SU-DHL-6 (cell line): Measurements from ENCODE around the gene KDM1A.

Experiments
- H2AFZ ChIP-seq: fragments of 200-600 bp; sonication (generic); 2 replicates; pipeline ENCODE4 v1.6.1; 2014; ENCODE audit warnings: low read depth, mild to moderate bottlenecking, moderate library complexity, mixed read lengths, antibody characterized with exemption, low read length; ENCODE audit not compliant: severe bottlenecking
- H3F3A ChIP-seq: fragments of 200-600 bp; shearing (Covaris generic); 2 replicates; pipeline ENCODE4 v1.6.0; 2016; ENCODE audit warnings: antibody characterized with exemption, mild to moderate bottlenecking; ENCODE audit not compliant: insufficient read depth
- H3K27ac ChIP-seq: fragments of 200-600 bp; sonication (generic); 2 replicates; pipeline ENCODE4 v1.5.1; 2016; ENCODE audit warnings: low read depth, mild to moderate bottlenecking, low read length, moderate library complexity, mixed read lengths
- H3K27me3 ChIP-seq: fragments of 200-600 bp; sonication (generic), shearing (Covaris generic); 2 replicates; pipeline ENCODE4 v1.6.0; 2014; ENCODE audit warnings: mild to moderate bottlenecking, low read length
- H3K36me3 ChIP-seq: fragments of 200-600 bp; sonication (generic); 2 replicates; pipeline ENCODE4 v1.6.1; 2014; ENCODE audit warnings: mild to moderate bottlenecking, low read length, mixed read lengths
- H3K4me2 ChIP-seq: fragments of 300-600, 200-600 bp; shearing (Covaris generic), sonication (generic); 2 replicates; pipeline ENCODE4 v1.6.0; 2014; ENCODE audit warnings: low read length, low read depth, mild to moderate bottlenecking; ENCODE audit not compliant: poor library complexity, severe bottlenecking
- H3K4me3 ChIP-seq: fragments of 200-600 bp; sonication (generic); 2 replicates; pipeline ENCODE4 v1.5.1; 2014; ENCODE audit warnings: antibody characterized with exemption, low read length, mild to moderate bottlenecking, mixed read lengths; ENCODE audit not compliant: insufficient read depth, poor library complexity, severe bottlenecking
- H3K79me2 ChIP-seq: fragments of 200-600 bp; sonication (generic); 2 replicates; pipeline ENCODE4 v1.6.1; 2014; ENCODE audit warnings: mild to moderate bottlenecking, low read length, moderate library complexity; ENCODE audit not compliant: insufficient read depth
- H3K9ac ChIP-seq: fragments of 200-600 bp; sonication (generic); 2 replicates; pipeline ENCODE4 v1.7.0; 2014; ENCODE audit warnings: mild to moderate bottlenecking, low read length
- H3K9me2 ChIP-seq: fragments of 200-600 bp; sonication (generic); replicated peaks from 2 replicates; pipeline ENCODE4 v1.6.1; 2014; ENCODE audit warnings: low read length; ENCODE audit not compliant: insufficient read depth
- H3K9me3 ChIP-seq: fragments of 200-600 bp; sonication (generic); 2 replicates; pipeline ENCODE4 v1.6.1; 2014; ENCODE audit warnings: low read length, mixed read lengths; ENCODE audit not compliant: insufficient read depth
- H4K20me1 ChIP-seq: fragments of 200-600 bp; sonication (generic); 2 replicates; pipeline ENCODE4 v1.6.1; 2014; ENCODE audit warnings: low read depth, mild to moderate bottlenecking, antibody characterized with exemption, low read length, moderate library complexity, mixed read lengths
- CTCF ChIP-seq: fragments of 200-600 bp; sonication (generic); IDR thresholded peaks from one replicate; pipeline ENCODE4 v1.5.1; 2017; ENCODE audit warnings: antibody characterized with exemption, mild to moderate bottlenecking, low read length, moderate library complexity; ENCODE audit not compliant: insufficient read depth, poor library complexity, severe bottlenecking
- EZH2phosphoT487 ChIP-seq: fragments of 200-600 bp; sonication (generic), shearing (Covaris generic); conservative IDR thresholded peaks from 2 replicates; pipeline ENCODE4 v1.6.1; 2018; ENCODE audit warnings: mild to moderate bottlenecking, antibody characterized with exemption, low read length, moderate library complexity, mixed read lengths

KDM1A gene

GRCh38 chr1:23035823-23036452 is 16.7 kb downstream of the KDM1A start:
- Histone ChIP-seq H3K4me2 (no peak overlapping the region), H3K9me3 (no peaks in the 10 kb centered on the region), H3K9ac (no peak overlapping the region), H2AFZ (no peak overlapping the region), H3F3A (peaks cover 23% of the 10 kb centered on the region), H3K27ac (no peak overlapping the region), H3K27me3 (no peaks in the 10 kb centered on the region), H3K4me3 (no peak overlapping the region), H3K79me2 (peaks cover 80% of the 10 kb centered on the region), H4K20me1 (0 out of 2 replicates have a peak, but pooled peaks cover 3% of the 10 kb centered on the region), H3K36me3 (no peaks in the 10 kb centered on the region), H3K9me2 (no peaks in the 10 kb centered on the region)
- TF ChIP-seq EZH2phosphoT487, result no peak
- TF ChIP-seq CTCF, result no peak

GRCh38 chr1:23037081-23037740 is 17.9 kb downstream of the KDM1A start:
- Histone ChIP-seq H2AFZ (no peak overlapping the region), H3K4me2 (no peak overlapping the region), H3K9me2 (no peaks in the 10 kb centered on the region), H3K36me3 (no peaks in the 10 kb centered on the region), H3K79me2 (peaks cover 81% of the 10 kb centered on the region), H3K4me3 (no peak overlapping the region), H3F3A (peaks cover 11% of the 10 kb centered on the region), H3K9ac (no peak overlapping the region), H4K20me1 (0 out of 2 replicates have a peak, but pooled peaks cover 3% of the 10 kb centered on the region), H3K27me3 (no peaks in the 10 kb centered on the region), H3K27ac (no peak overlapping the region), H3K9me3 (no peaks in the 10 kb centered on the region)
- TF ChIP-seq CTCF (no peak), EZH2phosphoT487 (no peak)

GRCh38 chr1:23039308-23039826 is 20.1 kb downstream of the KDM1A start:
- Histone ChIP-seq H3K9me2 (no peaks in the 10 kb centered on the region), H3F3A (peaks cover 3% of the 10 kb centered on the region; the same call in 1 of the 2 replicates), H4K20me1 (0 out of 2 replicates have a peak, but pooled peaks cover 3% of the 10 kb centered on the region), H3K79me2 (peaks cover 83% of the 10 kb centered on the region), H3K27ac (no peak overlapping the region), H3K9ac (no peak overlapping the region), H2AFZ (no peak overlapping the region), H3K4me2 (no peak overlapping the region), H3K36me3 (no peaks in the 10 kb centered on the region), H3K4me3 (no peak overlapping the region), H3K9me3 (no peaks in the 10 kb centered on the region), H3K27me3 (no peaks in the 10 kb centered on the region)
- no peak for TF ChIP-seq EZH2phosphoT487
- TF ChIP-seq CTCF, result no peak
